GM21576 (cell line): ENCODE data around the gene ZRANB1.

Experiments
- ATAC-seq: cut with Tn5 transposase; IDR thresholded peaks from one replicate; pipeline ENCODE4 v1.9.1; 2021; ENCODE audit warnings: mild to moderate bottlenecking, moderate library complexity; ENCODE audit not compliant: unreplicated experiment

The ZRANB1 gene

GRCh38 chr10:125017547-125018298 is 75.8 kb downstream of the ZRANB1 start:
- no peak for ATAC-seq

GRCh38 chr10:125018576-125019143 is 76.7 kb downstream of the ZRANB1 start:
- ATAC-seq, result no peak

- no peak for ATAC-seq
These were observed 78.5 kb downstream of the ZRANB1 start for GRCh38 chr10:125020386-125020785.

- no peak for ATAC-seq
These were observed 78.9 kb downstream of the ZRANB1 start for GRCh38 chr10:125020871-125021270.

GRCh38 chr10:125021686-125022344 is 79.9 kb downstream of the ZRANB1 start:
- no peak for ATAC-seq

- ATAC-seq, result no peak
These were observed 80.7 kb downstream of the ZRANB1 start for GRCh38 chr10:125022671-125023070.

GRCh38 chr10:125023255-125023654 is 81.3 kb downstream of the ZRANB1 start:
- no peak for ATAC-seq

GRCh38 chr10:125023862-125024496 is 82.1 kb downstream of the ZRANB1 start:
- ATAC-seq, result no peak

- no peak for ATAC-seq
These were observed 82.7 kb downstream of the ZRANB1 start for GRCh38 chr10:125024497-125025234.

- no peak for ATAC-seq
These were observed 83.4 kb downstream of the ZRANB1 start for GRCh38 chr10:125025341-125025740.

- no peak for ATAC-seq
These were observed 84.4 kb downstream of the ZRANB1 start for GRCh38 chr10:125026036-125026931.

- no peak for ATAC-seq
These were observed 85.2 kb downstream of the ZRANB1 start for GRCh38 chr10:125026974-125027735.

- ATAC-seq, result no peak
These were observed 86.2 kb downstream of the ZRANB1 start for GRCh38 chr10:125027871-125028869.

- ATAC-seq, result no peak
These were observed 87.8 kb downstream of the ZRANB1 start for GRCh38 chr10:125029584-125030242.

- ATAC-seq, result no peak
These were observed 88.8 kb downstream of the ZRANB1 start for GRCh38 chr10:125030567-125031197.

GRCh38 chr10:125032474-125033020 is 90.6 kb downstream of the ZRANB1 start:
- no peak for ATAC-seq
